WTC11 (cell line): ENCODE results near the gene PDE6B. TPM values are rescaled to one million over a fixed set of nuclear protein-coding genes. Genes with fewer than 3 reads are reported as not detected.

Experiments
- ATAC-seq: fragments of 200-7000 bp; cut with Tn5 transposase; 2 replicates; pipeline ENCODE4 v1.10.0; 2021; ENCODE audit warnings: mild to moderate bottlenecking, moderate library complexity
- CTCF ChIA-PET: fragments of 300-600 bp; sonication (Branson Sonifier 250); formaldehyde crosslinking; loops from one replicate; lab custom pipeline; 2021; ENCODE audit warnings: antibody characterized with exemption; lab: Charles Lee
- POLR2A ChIA-PET: fragments of 350-600 bp; sonication (Branson Sonifier 250); formaldehyde crosslinking; loops from one replicate; lab custom pipeline; 2021; ENCODE audit warnings: antibody characterized with exemption; lab: Charles Lee
- DNase-seq: peaks from one replicate; pipeline ENCODE4 v3.0.0; 2021; ENCODE audit warnings: low spot score
- H3K27ac Mint-ChIP-seq: 2 replicates; pipeline ENCODE4 v1.8.0; 2021; ENCODE audit warnings: mixed read lengths
- H3K27me3 Mint-ChIP-seq: 2 replicates; pipeline ENCODE4 v1.8.0; 2021; ENCODE audit warnings: low read depth, mild to moderate bottlenecking, moderate library complexity, mixed read lengths
- H3K36me3 Mint-ChIP-seq: 2 replicates; pipeline ENCODE4 v1.8.0; 2021; ENCODE audit warnings: mixed read lengths
- H3K4me1 Mint-ChIP-seq: 2 replicates; pipeline ENCODE4 v1.8.0; 2022; ENCODE audit warnings: mixed read lengths
- H3K4me3 Mint-ChIP-seq: 2 replicates; pipeline ENCODE4 v1.8.0; 2021; ENCODE audit warnings: mild to moderate bottlenecking, moderate library complexity, mixed read lengths
- H3K9me3 Mint-ChIP-seq: 2 replicates; pipeline ENCODE4 v1.8.0; 2021; ENCODE audit warnings: mixed read lengths
- AFF4 ChIP-seq: sonication (generic); formaldehyde crosslinking; IDR thresholded peaks from 2 replicates; pipeline ENCODE4 v1.8.1; 2023; ENCODE audit warnings: mild to moderate bottlenecking, missing genetic modification reagents, borderline replicate concordance
- AR ChIP-seq: fragments of 250-450 bp; sonication (Bioruptor Pico); IDR thresholded peaks from 2 replicates; pipeline ENCODE4 v1.9.0; 2021; ENCODE audit warnings: mild to moderate bottlenecking
- ATF1 ChIP-seq: sonication (generic); formaldehyde crosslinking; IDR thresholded peaks from 2 replicates; pipeline ENCODE4 v1.8.1; 2023; ENCODE audit warnings: mild to moderate bottlenecking, moderate library complexity, missing genetic modification reagents
- CBFB ChIP-seq: sonication (generic); formaldehyde crosslinking; IDR thresholded peaks from 2 replicates; pipeline ENCODE4 v1.8.1; 2022; ENCODE audit warnings: mild to moderate bottlenecking, low read depth, missing genetic modification reagents
- KAT7 ChIP-seq: sonication (generic); formaldehyde crosslinking; IDR thresholded peaks from 2 replicates; pipeline ENCODE4 v1.8.1; 2023; ENCODE audit warnings: missing genetic modification reagents, mild to moderate bottlenecking, borderline replicate concordance
- MYBL2 ChIP-seq: sonication (generic); formaldehyde crosslinking; IDR thresholded peaks from 2 replicates; pipeline ENCODE4 v1.8.1; 2023; ENCODE audit warnings: mild to moderate bottlenecking, moderate library complexity, missing genetic modification reagents
- NR3C1 ChIP-seq: sonication (generic); formaldehyde crosslinking; conservative IDR thresholded peaks from 2 replicates; pipeline ENCODE4 v1.8.1; 2023; ENCODE audit warnings: low read depth, mild to moderate bottlenecking, missing genetic modification reagents
- PRDM15 ChIP-seq: sonication (generic); formaldehyde crosslinking; IDR thresholded peaks from 2 replicates; pipeline ENCODE4 v1.8.0; 2022; ENCODE audit warnings: missing genetic modification reagents
- SOX15 ChIP-seq: fragments of 250-450 bp; sonication (Bioruptor Pico); IDR thresholded peaks from 2 replicates; pipeline ENCODE4 v1.9.0; 2021; ENCODE audit warnings: mild to moderate bottlenecking
- USF2 ChIP-seq: sonication (generic); formaldehyde crosslinking; IDR thresholded peaks from 2 replicates; pipeline ENCODE4 v1.8.1; 2023; ENCODE audit warnings: mild to moderate bottlenecking, missing genetic modification reagents, moderate library complexity
- ZMAT4 ChIP-seq: fragments of 250-450 bp; sonication (Bioruptor Pico); IDR thresholded peaks from 2 replicates; pipeline ENCODE4 v1.9.0; 2021; ENCODE audit warnings: mild to moderate bottlenecking
- ZNF396 ChIP-seq: fragments of 250-450 bp; sonication (Bioruptor Pico); IDR thresholded peaks from 2 replicates; pipeline ENCODE4 v1.8.0; 2021; ENCODE audit warnings: mild to moderate bottlenecking, moderate library complexity, borderline replicate concordance
- ZNF512 ChIP-seq: sonication (generic); formaldehyde crosslinking; IDR thresholded peaks from 2 replicates; pipeline ENCODE4 v1.8.1; 2022; ENCODE audit warnings: missing genetic modification reagents, borderline replicate concordance
- total RNA-seq: library from RNA; stranded (reverse); gene quantifications from 3 replicates; pipeline ENCODE4 v1.2.3, GENCODE V29; 2021

Gene PDE6B
- total RNA-seq, 1 experiment from 2014 or later = 7.1 TPM

- Mint-ChIP-seq H3K27ac (no peak overlapping the region), H3K36me3 (peaks cover 7% of the 10 kb centered on the region), H3K4me3 (no peak overlapping the region), H3K27me3 (peaks cover 73% of the 10 kb centered on the region), H3K4me1 (peaks cover 22% of the 10 kb centered on the region), H3K9me3 (peaks cover 15% of the 10 kb centered on the region)
- POLR2A ChIA-PET = no interaction called here
- CTCF ChIA-PET = no interaction called here
- TF ChIP-seq AFF4 (no peak), USF2 (CRISPR knock-in tag) (no peak), CBFB (CRISPR knock-in tag) (no peak), MYBL2 (CRISPR knock-in tag) (no peak), NR3C1 (CRISPR knock-in tag) (no peak), PRDM15 (CRISPR knock-in tag) (no peak), ZMAT4 (CRISPR knock-in tag) (no peak), SOX15 (no peak), KAT7 (CRISPR knock-in tag) (no peak), ZNF396 (no peak), ATF1 (CRISPR knock-in tag) (no peak), AR (CRISPR knock-in tag) (no peak), ZNF512 (CRISPR knock-in tag) (no peak)
- ATAC-seq (no peak), DNase-seq (no peak)
Observed at GRCh38 chr4:581181-581580, 44.2 kb upstream of the PDE6B start.
